HG03064 (cell line): Measurements from ENCODE around the gene ERCC6L2.

ENCODE experiments used
- ATAC-seq: cut with Tn5 transposase; IDR thresholded peaks from one replicate; pipeline ENCODE4 v1.9.1; 2021; ENCODE audit warnings: low read depth; ENCODE audit not compliant: unreplicated experiment

ERCC6L2 gene

GRCh38 chr9:95857896-95858295, 17.6 kb upstream of the ERCC6L2 start:
- no peak for ATAC-seq

GRCh38 chr9:95862343-95862742, 13.1 kb upstream of the ERCC6L2 start:
- ATAC-seq = no peak

- no peak for ATAC-seq
Observed at GRCh38 chr9:95864852-95865580, 10.5 kb upstream of the ERCC6L2 start.

DNA sequence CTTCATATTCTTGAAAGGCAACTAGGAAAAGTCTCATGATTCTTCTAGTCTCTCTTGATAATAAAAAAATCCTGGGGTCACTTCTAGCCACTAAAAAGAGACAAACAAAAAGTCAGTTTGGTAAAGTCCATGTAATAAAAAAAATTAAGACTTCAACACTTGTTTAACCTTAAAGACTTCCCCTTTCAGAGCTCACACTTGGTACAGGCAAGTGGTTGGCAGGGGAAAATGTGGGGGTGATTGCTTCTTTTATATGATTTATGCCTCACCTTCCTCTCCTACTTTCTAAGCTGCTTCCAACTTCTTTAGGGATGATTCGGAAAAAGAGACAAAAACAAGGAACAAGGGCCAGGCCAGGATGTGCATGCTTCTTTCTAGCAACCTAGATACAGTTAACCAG, 5.1 kb upstream of the ERCC6L2 start:
- ATAC-seq = no peak

- no peak for ATAC-seq
Observed at GRCh38 chr9:95870906-95871305, 4.6 kb upstream of the ERCC6L2 start.

DNA sequence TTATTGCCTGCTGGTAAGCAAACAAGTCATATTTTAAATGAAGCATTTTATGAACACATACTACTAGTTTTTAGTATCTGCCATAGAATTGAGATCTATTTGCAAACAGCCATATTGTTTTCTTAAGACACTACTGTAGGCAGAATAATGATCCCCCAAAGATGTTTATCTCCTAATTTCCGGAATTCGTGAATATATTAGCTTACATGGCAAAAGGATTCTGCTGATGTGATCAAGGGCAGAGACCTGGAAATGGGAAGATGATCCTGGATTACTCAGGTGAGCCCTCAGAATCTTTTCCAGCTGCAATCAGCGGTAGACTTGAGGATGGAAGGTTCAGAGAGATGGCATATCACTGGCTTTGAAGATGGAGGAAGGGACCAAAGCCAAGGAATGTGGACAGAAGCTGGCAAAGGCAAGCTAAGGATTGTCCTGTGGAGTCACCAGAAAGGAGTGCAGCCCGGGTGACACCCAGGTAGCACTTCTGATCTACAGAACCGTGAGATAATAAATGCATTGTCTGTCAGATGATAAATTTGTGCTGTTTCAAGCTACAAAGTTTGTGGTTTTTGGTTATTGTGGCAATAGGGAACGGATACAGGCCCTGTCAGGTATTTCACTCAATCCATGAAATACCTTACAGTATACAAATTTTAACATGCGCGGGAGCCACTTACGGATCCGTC, 1.0 kb upstream of the ERCC6L2 start:
- ATAC-seq = no peak

DNA sequence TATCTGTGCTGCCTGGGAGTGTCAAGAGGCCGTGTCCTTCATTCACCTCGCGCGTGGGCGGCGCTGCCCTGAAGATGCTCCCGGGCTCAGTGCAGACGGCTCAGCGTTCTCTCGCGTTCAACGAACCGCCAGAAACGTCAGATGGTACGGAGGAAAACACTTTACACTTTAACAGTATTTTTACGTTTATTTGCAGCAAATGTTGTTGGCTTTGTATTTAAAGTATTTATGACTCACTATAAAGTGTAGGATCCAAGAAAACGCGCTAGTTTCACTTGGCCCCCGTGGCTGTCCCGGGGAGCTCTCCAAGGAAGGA, 544 bp upstream of the ERCC6L2 start:
- ATAC-seq = no peak

DNA sequence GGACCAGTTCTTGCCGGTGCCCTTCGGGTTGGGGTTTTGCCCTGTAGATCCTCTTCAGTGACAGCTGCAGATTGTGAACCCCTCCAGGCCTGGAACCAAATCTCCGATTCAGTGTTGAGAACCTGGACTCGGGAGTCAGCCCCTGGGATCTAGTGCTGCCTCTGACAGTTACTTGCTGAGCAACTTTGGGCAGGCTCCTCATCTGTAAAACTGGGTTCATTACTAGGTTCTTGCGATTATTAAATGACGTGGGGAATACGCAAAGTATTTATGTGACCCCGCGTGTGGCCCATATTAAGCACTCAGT, 600 bp downstream of the ERCC6L2 start:
- ATAC-seq = peak; percentile 7

GRCh38 chr9:95876595-95876994, 1.1 kb downstream of the ERCC6L2 start:
- no peak for ATAC-seq

GRCh38 chr9:95877984-95878383, 2.5 kb downstream of the ERCC6L2 start:
- ATAC-seq = no peak

DNA sequence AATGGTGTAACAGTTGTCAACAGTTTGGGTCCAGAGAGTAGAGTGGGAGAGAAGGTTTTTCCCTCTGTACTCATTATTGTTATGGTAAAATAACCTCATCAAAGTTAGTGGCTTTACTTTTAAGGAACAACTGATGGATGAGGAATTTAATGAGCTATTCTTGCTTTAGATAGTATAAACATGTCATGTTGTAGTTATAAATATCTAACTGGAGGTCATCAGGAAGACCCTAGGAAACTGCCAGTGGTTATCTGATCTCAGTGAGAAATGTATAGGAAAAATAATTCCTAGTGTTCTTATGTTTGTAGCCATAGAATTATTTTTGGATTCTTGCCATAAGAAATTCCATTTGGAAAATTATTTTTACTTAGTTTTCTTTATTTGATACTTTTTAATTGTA, 4.1 kb downstream of the ERCC6L2 start:
- ATAC-seq = no peak

DNA sequence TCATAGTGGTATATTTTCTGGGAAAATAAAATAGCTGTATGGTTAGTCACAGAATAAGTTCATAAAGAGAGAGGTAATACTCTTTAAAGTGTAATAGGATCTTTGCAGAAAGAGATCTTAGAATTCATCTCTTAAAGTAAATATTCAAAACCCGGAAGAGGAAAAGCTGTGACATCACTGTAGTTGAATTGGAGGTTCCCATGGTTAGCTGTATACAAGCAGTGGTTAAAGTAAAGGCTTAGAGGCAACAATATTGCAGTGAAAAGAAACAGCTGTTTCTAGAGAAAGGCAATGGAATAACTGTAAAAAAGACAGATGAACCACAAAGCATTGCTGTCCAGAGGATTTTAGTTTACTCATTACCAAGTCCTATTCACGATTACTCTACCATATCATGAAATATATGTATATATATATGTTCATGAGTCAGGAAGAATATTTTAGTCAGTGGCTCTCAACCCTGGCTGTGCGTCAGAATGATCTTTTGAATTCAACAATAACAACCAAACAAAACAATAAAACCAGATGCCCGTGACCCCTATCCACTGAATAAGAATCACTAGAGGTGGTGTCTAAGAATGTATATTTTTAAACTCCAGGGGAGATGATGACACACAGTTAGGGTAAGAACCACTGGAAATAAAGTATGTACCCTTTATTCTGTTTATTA, 4.7 kb downstream of the ERCC6L2 start:
- no peak for ATAC-seq

DNA sequence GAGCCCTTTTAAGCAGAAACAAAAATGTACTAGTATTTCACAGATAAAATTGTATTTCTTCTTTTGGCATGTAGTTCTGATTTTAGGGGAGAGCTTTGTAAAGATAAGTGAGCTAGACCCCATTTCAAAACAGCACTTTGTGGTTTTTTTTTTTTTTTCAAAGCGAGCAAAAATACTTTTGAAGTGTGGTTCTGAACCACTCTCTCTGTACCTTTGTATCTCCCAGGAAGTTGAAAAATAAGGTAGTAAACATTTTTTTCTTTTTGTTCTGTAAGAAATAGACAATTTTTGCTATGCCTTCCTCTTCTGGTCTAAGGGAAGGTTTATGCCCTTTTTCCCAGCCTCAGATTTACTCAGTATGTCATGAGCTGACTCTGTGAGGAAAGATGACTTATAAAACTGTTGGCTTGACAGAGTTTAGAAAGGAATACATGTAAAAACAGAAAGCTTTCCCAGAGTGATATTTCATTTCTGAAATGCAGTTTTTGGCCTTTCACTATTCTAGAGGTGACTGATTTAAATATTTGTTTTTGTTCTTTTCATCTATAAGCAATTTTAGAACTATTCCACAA, 12.5 kb downstream of the ERCC6L2 start:
- no peak for ATAC-seq

GRCh38 chr9:95890594-95890993, 15.1 kb downstream of the ERCC6L2 start:
- no peak for ATAC-seq

DNA sequence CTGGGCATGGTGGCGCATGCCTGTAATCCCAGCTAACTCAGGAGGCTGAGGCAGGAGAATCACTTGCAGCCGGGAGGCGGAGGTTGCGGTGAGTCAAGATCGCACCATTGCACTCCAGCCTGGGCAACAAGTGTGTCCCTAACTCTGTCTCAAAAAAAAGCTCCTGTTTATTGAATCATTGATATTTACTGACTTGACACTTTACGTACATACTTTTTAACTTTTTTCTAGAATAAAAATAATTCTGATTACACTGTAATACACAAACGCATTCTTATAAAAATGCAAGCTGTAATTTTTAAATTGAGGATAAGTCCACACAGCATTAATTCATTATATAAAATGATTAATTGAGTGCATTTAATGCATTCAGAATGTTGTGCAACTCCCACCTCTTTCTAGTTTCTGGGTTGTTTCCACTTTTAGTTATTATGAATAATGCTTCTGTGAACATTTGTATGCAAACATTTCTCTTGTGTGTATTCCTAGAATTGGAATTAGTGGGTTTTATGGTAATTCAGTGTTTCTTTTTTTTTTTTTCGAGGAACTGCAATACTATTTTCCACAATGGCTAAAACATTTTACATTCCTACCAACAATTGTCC, 15.7 kb downstream of the ERCC6L2 start:
- ATAC-seq = no peak

GRCh38 chr9:95892690-95893089, 17.2 kb downstream of the ERCC6L2 start:
- ATAC-seq = no peak

- ATAC-seq = no peak
Observed at GRCh38 chr9:95896580-95896979, 21.1 kb downstream of the ERCC6L2 start.

DNA sequence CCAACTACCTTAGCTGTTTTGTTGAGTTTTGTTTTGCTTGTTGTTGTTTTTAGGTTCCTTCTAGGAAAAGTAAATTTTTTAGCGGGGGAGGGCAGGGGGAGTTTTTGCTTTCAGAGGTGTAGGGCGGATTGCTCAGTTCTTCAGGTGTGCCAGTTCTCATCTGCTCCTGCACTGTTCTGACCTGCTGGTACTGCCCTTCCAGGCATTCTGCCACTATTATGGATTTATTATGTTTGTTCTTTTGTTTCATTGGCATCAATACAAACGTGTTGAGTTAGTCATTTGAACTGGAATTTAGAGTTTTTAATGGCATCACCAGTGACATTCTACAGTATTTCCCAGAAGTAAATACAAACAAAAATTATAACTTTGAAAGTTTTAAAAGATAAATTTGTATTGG, 26.0 kb downstream of the ERCC6L2 start:
- ATAC-seq = no peak

GRCh38 chr9:95903398-95903797, 27.9 kb downstream of the ERCC6L2 start:
- ATAC-seq = no peak

- no peak for ATAC-seq
Observed at GRCh38 chr9:95907794-95908193, 32.3 kb downstream of the ERCC6L2 start.

- no peak for ATAC-seq
Observed at GRCh38 chr9:95910023-95910707, 34.7 kb downstream of the ERCC6L2 start.
